ENCODE results near the gene GSPT1.

Gene GSPT1

GRCh38 chr16:11909653-11910545 lies 5.9 kb downstream of the GSPT1 start:
- DNase-seq: no peak

GRCh38 chr16:11907160-11907970 lies 8.4 kb downstream of the GSPT1 start:
- DNase-seq: no peak

- no peak for DNase-seq
These were observed 11.8 kb downstream of the GSPT1 start for GRCh38 chr16:11903906-11904305.

- DNase-seq: no peak
These were observed 14.7 kb downstream of the GSPT1 start for GRCh38 chr16:11901091-11901490.

- DNase-seq: no peak
These were observed 19.1 kb downstream of the GSPT1 start for GRCh38 chr16:11896486-11897176.

- no peak for DNase-seq
These were observed 22.2 kb downstream of the GSPT1 start for GRCh38 chr16:11893571-11893970.

GRCh38 chr16:11892761-11893160 lies 23.0 kb downstream of the GSPT1 start:
- no peak for DNase-seq

GRCh38 chr16:11890231-11890965 lies 25.4 kb downstream of the GSPT1 start:
- DNase-seq: no peak

- DNase-seq: no peak
These were observed 28.9 kb downstream of the GSPT1 start for GRCh38 chr16:11886881-11887280.

- DNase-seq: no peak
These were observed 31.7 kb downstream of the GSPT1 start for GRCh38 chr16:11884035-11884434.

GRCh38 chr16:11880007-11880406 lies 35.7 kb downstream of the GSPT1 start:
- no peak for DNase-seq

- DNase-seq: no peak
These were observed 38.4 kb downstream of the GSPT1 start for GRCh38 chr16:11877374-11877773.

GRCh38 chr16:11876306-11876705 lies 39.5 kb downstream of the GSPT1 start:
- DNase-seq: no peak

- no peak for DNase-seq
These were observed 40.0 kb downstream of the GSPT1 start for GRCh38 chr16:11875721-11876120.

- DNase-seq: no peak
These were observed 44.6 kb downstream of the GSPT1 start for GRCh38 chr16:11871193-11871592.

- DNase-seq: no peak
These were observed 45.4 kb downstream of the GSPT1 start for GRCh38 chr16:11870399-11870798.

GRCh38 chr16:11869353-11870228 lies 46.2 kb downstream of the GSPT1 start:
- no peak for DNase-seq

GRCh38 chr16:11868412-11868980 lies 47.3 kb downstream of the GSPT1 start:
- no peak for DNase-seq

GRCh38 chr16:11862489-11862888 lies 53.3 kb downstream of the GSPT1 start:
- DNase-seq: no peak

- no peak for DNase-seq
These were observed 58.6 kb downstream of the GSPT1 start for GRCh38 chr16:11857161-11857560.

Data from midbrain (tissue), 1 donor.